Transverse colon (tissue), 4 donors: ENCODE results near the gene ATP9A. TPM values are rescaled to one million over a fixed set of nuclear protein-coding genes. Genes with fewer than 3 reads are reported as not detected.

ENCODE experiments used
- DNase-seq: peaks from one replicate; pipeline ENCODE4 v3.0.0-alpha.2; 2019
- H3K27ac ChIP-seq, 4 donors: fragments of 200-600 bp; sonication (generic); 2 replicates each; pipeline ENCODE4 v1.5.1; 2016 to 2018; ENCODE audit warnings: inconsistent platforms in 4 of 4
- H3K27me3 ChIP-seq: fragments of 200-600 bp; sonication (generic); 2 replicates; pipeline ENCODE4 v1.5.1; 2017; ENCODE audit warnings: inconsistent platforms
- H3K36me3 ChIP-seq, 4 donors: fragments of 200-600 bp; sonication (generic); 2 replicates each; pipeline ENCODE4 v1.5.1; 2017 to 2019; ENCODE audit warnings: inconsistent platforms in 4 of 4
- H3K4me1 ChIP-seq, 4 donors: fragments of 200-600 bp; sonication (generic); 2 replicates each; pipeline ENCODE4 v1.5.1; 2017 to 2020; ENCODE audit warnings: inconsistent platforms in 4 of 4
- H3K4me3 ChIP-seq, 4 donors: fragments of 200-600 bp; sonication (generic); 1 replicate in 1 of 4; 2 replicates in 3 of 4; pipeline versions ENCODE4 v1.5.1 to v1.6.1; 2017 to 2019; ENCODE audit warnings: inconsistent platforms in 4 of 4
- H3K9me3 ChIP-seq, 2 donors: fragments of 200-600 bp; sonication (generic); 2 replicates each; pipeline ENCODE4 v1.5.1; 2017 to 2019; ENCODE audit warnings: inconsistent platforms in 2 of 2
- CTCF ChIP-seq, 5 experiments: fragments of 200-600 bp in 3 of 5; fragments of 450-650 bp in 2 of 5; sonication (generic) in 3 of 5; IDR thresholded peaks; 1 replicate in 2 of 5; 2 replicates in 3 of 5; pipeline ENCODE4 v1.5.1; 2016 to 2017; ENCODE audit warnings: antibody characterized with exemption in 5 of 5, inconsistent platforms in 3 of 5, mild to moderate bottlenecking in 2 of 5, moderate library complexity in 1 of 5
- EP300 ChIP-seq: sonication (generic); formaldehyde crosslinking; IDR thresholded peaks from one replicate; pipeline ENCODE4 v1.6.1; 2017; ENCODE audit warnings: antibody characterized with exemption, low read depth
- POLR2A ChIP-seq: fragments of 450-650 bp; IDR thresholded peaks from one replicate; pipeline ENCODE4 v1.6.1; 2016; ENCODE audit warnings: antibody characterized with exemption, mild to moderate bottlenecking, moderate library complexity
- POLR2AphosphoS5 ChIP-seq, 3 donors: sonication (generic); formaldehyde crosslinking; IDR thresholded peaks; one replicate each; pipeline ENCODE4 v1.6.1; 2016; ENCODE audit warnings: antibody characterized with exemption in 3 of 3
- WGBS, 2 donors: methylation state at CpG; one replicate each; pipeline ENCODE4 v1.1.5; 2018; ENCODE audit warnings: low coverage in 1 of 2; 5-methylcytosine and 5-hydroxymethylcytosine counted together
- in situ Hi-C, 4 donors: fragments of 200-750 bp; cut with MboI; loops; one replicate each; pipeline versions ENCODE4 v1.15.0 to v1.15.1; 2017; ENCODE audit warnings: low sequenced_read_pairs in 3 of 4, low pct_ligation_motif_present in 1 of 4, low pct_unique_long_range_greater_than_20kb in 1 of 4
- intact Hi-C: fragments of 100-400 bp; cut with DNase I; formaldehyde crosslinking; loops from one replicate; pipeline ENCODE4 v1.15.1; 2023; ENCODE audit warnings: low total_unique reads
- total RNA-seq, 4 donors: library from RNA; depleted of rRNA; stranded (reverse); fragments of >200 nt; gene quantifications; one replicate each; pipeline ENCODE4 v1.1.0, GENCODE V29; 2016

Gene ATP9A
- total RNA-seq, 4 donors from 2014 or later: 66.3 to 93.0 (median 78.9) TPM

GRCh38 chr20:51797357-51798025 lies 29.3 kb upstream of the ATP9A start:
- DNase-seq: no peak
- intact Hi-C loops (no loop called here), in situ Hi-C loops (loop anchor here in 1 of 4 donors (25.0 kb wide), 1 partner anchor 160 kb away; no protein-coding TSS in a partner anchor)
- Histone ChIP-seq H3K4me3 (no peak overlapping the region), H3K36me3 (no peaks in the 10 kb centered on the region), H3K4me1 (peaks cover 14 to 26% (median 22%) of the 10 kb centered on the region in 4 donors), H3K27ac (no peak overlapping the region), H3K9me3 (no peaks in the 10 kb centered on the region), H3K27me3 (peaks cover 46% of the 10 kb centered on the region)
- no peak for TF ChIP-seq POLR2A
- TF ChIP-seq EP300: no peak
- no peak for TF ChIP-seq CTCF (IDR thresholded peaks at IDR 0.05)
- no peak for TF ChIP-seq POLR2AphosphoS5 (IDR thresholded peaks at IDR 0.05)
- 10 to 36% methylated on average over 2 to 3 of the region's 3 CpGs for WGBS, 2 donors

DNA sequence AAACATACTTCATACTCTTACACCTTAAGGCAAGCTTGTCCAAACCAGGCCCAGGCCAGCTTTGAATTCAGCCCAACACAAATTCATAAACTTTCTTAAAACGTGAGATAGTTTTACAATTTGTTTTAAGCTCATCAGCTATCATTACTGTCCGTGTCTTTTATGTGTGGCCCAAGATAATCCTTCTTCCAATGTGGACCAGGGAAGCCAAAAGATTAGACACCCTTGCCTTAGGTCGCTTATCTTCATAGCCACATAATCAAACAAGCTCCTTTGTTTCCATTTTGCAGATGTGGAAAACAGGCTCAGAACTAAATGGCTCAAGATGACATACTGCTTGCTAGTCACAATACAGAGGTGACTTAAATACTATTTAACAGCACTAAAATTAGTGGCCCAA lies 28.1 kb upstream of the ATP9A start:
- H3K9me3 ChIP-seq: no peaks in the 10 kb centered on the region
- no peak for TF ChIP-seq EP300
- TF ChIP-seq POLR2AphosphoS5 (IDR thresholded peaks at IDR 0.05): no peak
- no peak for TF ChIP-seq CTCF (IDR thresholded peaks at IDR 0.05)
- TF ChIP-seq POLR2A: no peak
- H3K27me3 ChIP-seq: peaks cover 35% of the 10 kb centered on the region
- in situ Hi-C loops (loop anchor here in 1 of 4 donors (25.0 kb wide), 1 partner anchor 159 kb away; no protein-coding TSS in a partner anchor), intact Hi-C loops (no loop called here)
- H3K27ac ChIP-seq: no peak overlapping the region
- no peak overlapping the region for H3K4me3 ChIP-seq
- peaks cover 11 to 18% (median 16%) of the 10 kb centered on the region in 4 donors for H3K4me1 ChIP-seq
- 75 to 90% methylated on average over 3 of the region's 3 CpGs for WGBS, 2 donors
- no peaks in the 10 kb centered on the region for H3K36me3 ChIP-seq
- no peak for DNase-seq

DNA sequence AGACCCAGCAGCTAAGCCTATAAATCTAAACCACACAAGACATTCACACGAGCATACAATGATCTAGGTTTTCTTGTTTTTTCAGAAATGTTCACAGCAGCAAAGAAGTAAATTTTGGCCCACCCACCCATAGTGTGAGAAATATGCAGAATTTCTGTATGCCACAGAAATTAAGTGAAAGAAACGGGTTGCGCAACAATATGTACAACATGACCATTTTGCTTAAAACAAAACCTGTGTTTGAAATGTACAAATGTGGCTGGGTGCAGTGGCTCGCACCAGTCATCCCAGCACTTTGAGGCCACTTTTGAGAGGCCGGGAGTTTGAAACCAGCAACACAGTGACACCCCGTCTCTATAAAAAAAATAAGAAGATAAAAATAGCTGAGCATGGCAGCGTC lies 24.8 kb upstream of the ATP9A start:
- H3K27me3 ChIP-seq: peaks cover 2% of the 10 kb centered on the region
- DNase-seq: no peak
- intact Hi-C loops: no loop called here
- 84 to 85% methylated on average over 5 to 7 of the region's 7 CpGs for WGBS, 2 donors
- TF ChIP-seq EP300: no peak
- TF ChIP-seq CTCF (IDR thresholded peaks at IDR 0.05): no peak
- no peak for TF ChIP-seq POLR2AphosphoS5 (IDR thresholded peaks at IDR 0.05)
- TF ChIP-seq POLR2A: no peak
- in situ Hi-C loops: loop anchor here in 1 of 4 donors (25.0 kb wide), 1 partner anchor 156 kb away; no protein-coding TSS in a partner anchor
- no peaks in the 10 kb centered on the region for H3K4me1 ChIP-seq
- no peaks in the 10 kb centered on the region for H3K36me3 ChIP-seq
- H3K9me3 ChIP-seq: no peaks in the 10 kb centered on the region
- H3K4me3 ChIP-seq: no peak overlapping the region
- H3K27ac ChIP-seq: no peak overlapping the region

- intact Hi-C loops (no loop called here), in situ Hi-C loops (loop anchor here in 1 of 4 donors (25.0 kb wide), 1 partner anchor 154 kb away; no protein-coding TSS in a partner anchor)
- no peak overlapping the region for H3K4me3 ChIP-seq
- H3K4me1 ChIP-seq: no peaks in the 10 kb centered on the region
- DNase-seq: no peak
- H3K9me3 ChIP-seq: no peaks in the 10 kb centered on the region
- no peaks in the 10 kb centered on the region for H3K27me3 ChIP-seq
- H3K27ac ChIP-seq: no peak overlapping the region
- no peaks in the 10 kb centered on the region for H3K36me3 ChIP-seq
- 95 to 100% methylated on average over 2 to 13 of the region's 13 CpGs for WGBS, 2 donors
- TF ChIP-seq POLR2A (no peak), POLR2AphosphoS5 (IDR thresholded peaks at IDR 0.05) (no peak), EP300 (no peak), CTCF (IDR thresholded peaks at IDR 0.05) (no peak)
Measured at GRCh38 chr20:51791626-51792025, 23.4 kb upstream of the ATP9A start.
